B cell (primary cell): ENCODE measurements around the gene MAP3K14. TPM values are rescaled to one million over a fixed set of nuclear protein-coding genes. Genes with fewer than 3 reads are reported as not detected.

Experiments
- ATAC-seq: fragments of 200-7000 bp; cut with Tn5 transposase; one replicate; pipeline ENCODE4 v1.10.0; 2021; ENCODE audit warnings: low read depth, mild to moderate bottlenecking, moderate number of reproducible peaks, moderate library complexity
- CTCF ChIA-PET: fragments of 350-600 bp; sonication (Branson Sonifier 250); formaldehyde crosslinking; loops from one replicate; lab custom pipeline; 2021; ENCODE audit warnings: antibody characterized with exemption, inconsistent platforms; lab: Charles Lee
- POLR2A ChIA-PET: fragments of 350-600 bp; sonication (Branson Sonifier 250); formaldehyde crosslinking; loops from one replicate; lab custom pipeline; 2021; ENCODE audit warnings: antibody characterized with exemption; lab: Charles Lee
- DNase-seq: peaks from one replicate; pipeline ENCODE4 v3.0.0; 2013
- H2AFZ ChIP-seq: 2 replicates; pipeline ENCODE4 v1.6.1; 2012; ENCODE audit warnings: mild to moderate bottlenecking, low read depth, low read length; ENCODE audit not compliant: insufficient read depth, poor library complexity, severe bottlenecking
- H3K27ac ChIP-seq, 2 donors: 1 replicate in 1 of 2; 2 replicates in 1 of 2; pipeline ENCODE4 v1.5.1; 2012 to 2013; ENCODE audit warnings: low read length in 2 of 2, mild to moderate bottlenecking in 2 of 2, moderate library complexity in 1 of 2
- H3K27me3 ChIP-seq, 4 experiments: fragments of 200-600 bp in 1 of 4; sonication (generic) in 1 of 4; replicated peaks in 1 of 4; 1 replicate in 2 of 4; 2 replicates in 2 of 4; pipeline versions ENCODE4 v1.6.1 to v1.7.0; 2013 to 2016; ENCODE audit warnings: low read length in 3 of 4, mild to moderate bottlenecking in 2 of 4, mixed read lengths in 1 of 4, moderate library complexity in 1 of 4; ENCODE audit not compliant: insufficient read depth in 4 of 4, control insufficient read depth in 3 of 4; ENCODE audit errors: control extremely low read depth in 1 of 4
- H3K36me3 ChIP-seq, 2 experiments: replicated peaks in 1 of 2; 1 replicate in 1 of 2; 2 replicates in 1 of 2; pipeline versions ENCODE4 v1.6.1 to v1.7.1; 2013; ENCODE audit warnings: low read length in 1 of 2; ENCODE audit not compliant: insufficient read depth in 2 of 2, control insufficient read depth in 1 of 2; ENCODE audit errors: control extremely low read depth in 1 of 2, extremely low read depth in 1 of 2
- H3K4me1 ChIP-seq, 2 donors: fragments of 200-600 bp in 1 of 2; sonication (generic) in 1 of 2; 1 replicate in 1 of 2; 2 replicates in 1 of 2; pipeline versions ENCODE4 v1.5.1 to v1.6.1; 2013 to 2017; ENCODE audit warnings: low read length in 2 of 2; ENCODE audit not compliant: control insufficient read depth in 2 of 2, insufficient read depth in 2 of 2
- H3K4me2 ChIP-seq: replicated peaks from 2 replicates; pipeline ENCODE3; 2012; ENCODE audit warnings: mild to moderate bottlenecking, low read depth, low read length; ENCODE audit not compliant: poor library complexity, severe bottlenecking
- H3K4me3 ChIP-seq, 5 experiments: fragments of 200-600 bp in 1 of 5; sonication (generic) in 1 of 5; 1 replicate in 3 of 5; 2 replicates in 2 of 5; pipeline versions ENCODE4 v1.5.1 to v1.7.0; 2011 to 2016; ENCODE audit warnings: low read length in 4 of 5, mild to moderate bottlenecking in 4 of 5, low read depth in 2 of 5, control low read depth in 1 of 5, moderate library complexity in 1 of 5; ENCODE audit not compliant: insufficient read depth in 1 of 5; ENCODE audit errors: control extremely low read depth in 1 of 5, extremely low read depth in 1 of 5
- H3K79me2 ChIP-seq: fragments of 200-600 bp; sonication (generic); one replicate; pipeline ENCODE4 v1.6.0; 2016; ENCODE audit warnings: low read length; ENCODE audit not compliant: control insufficient read depth, insufficient read depth
- H3K9ac ChIP-seq: fragments of 200-600 bp; sonication (generic); 2 replicates; pipeline ENCODE4 v1.6.1; 2017; ENCODE audit warnings: mild to moderate bottlenecking, low read length, moderate library complexity
- H3K9me3 ChIP-seq, 3 donors: one replicate each; pipeline versions ENCODE4 v1.6.1 to v1.7.1; 2013; ENCODE audit warnings: low read length in 2 of 3; ENCODE audit not compliant: control insufficient read depth in 2 of 3, insufficient read depth in 1 of 3; ENCODE audit errors: control extremely low read depth in 1 of 3
- H4K20me1 ChIP-seq: 2 replicates; pipeline ENCODE4 v1.6.0; 2012; ENCODE audit warnings: mild to moderate bottlenecking, low read length; ENCODE audit not compliant: insufficient read depth, control insufficient read depth, poor library complexity, severe bottlenecking
- H3K27ac Mint-ChIP-seq: one replicate; pipeline ENCODE4 v1.8.0; 2021; ENCODE audit warnings: mixed read lengths
- H3K27me3 Mint-ChIP-seq: one replicate; pipeline ENCODE4 v1.8.0; 2021; ENCODE audit warnings: mixed read lengths
- H3K4me1 Mint-ChIP-seq: one replicate; pipeline ENCODE4 v1.8.0; 2021; ENCODE audit warnings: mixed read lengths
- H3K4me3 Mint-ChIP-seq: one replicate; pipeline ENCODE4 v1.8.0; 2021; ENCODE audit warnings: mixed read lengths
- H3K9me3 Mint-ChIP-seq: one replicate; pipeline ENCODE4 v1.8.0; 2022; ENCODE audit warnings: mixed read lengths; ENCODE audit not compliant: insufficient read depth
- EZH2 ChIP-seq: IDR thresholded peaks from 2 replicates; pipeline ENCODE4 v1.6.1; 2012; ENCODE audit warnings: borderline replicate concordance, low read depth, mild to moderate bottlenecking, moderate library complexity, low read length; ENCODE audit not compliant: insufficient read depth, poor library complexity, severe bottlenecking
- WGBS: methylation state at CpG from one replicate; pipeline ENCODE4 v1.1.5; 2013; ENCODE audit warnings: missing lambda C conversion rate; ENCODE audit not compliant: insufficient coverage; 5-methylcytosine and 5-hydroxymethylcytosine counted together
- intact Hi-C: fragments of 100-400 bp; cut with micrococcal nuclease; formaldehyde crosslinking; loops from one replicate; pipeline ENCODE4 v1.10.0; 2022
- polyA plus RNA-seq: library from polyadenylated mRNA; depleted of rRNA; stranded (reverse); fragments of >200 nt; gene quantifications from 2 replicates; pipeline ENCODE4 v1.2.3, GENCODE V29; 2012
- total RNA-seq, 2 donors: library from RNA; stranded (reverse); fragments of 120-200 nt in 1 of 2; gene quantifications; 1 replicate in 1 of 2; 2 replicates in 1 of 2; pipeline versions ENCODE4 v1.2.3 to v1.2.4, GENCODE V29; 2013 to 2022
- TF ChIP-seq, protein P1 (sequence below): fragments of 200-600 bp; IDR thresholded peaks from one replicate; pipeline ENCODE4 v1.8.0; 2022; ENCODE audit warnings: antibody characterized with exemption, mild to moderate bottlenecking

MAP3K14 gene
- total and polyA plus RNA-seq, 2 donors (not counting 1 experiment from before 2014, with no cell fraction given): 66.1 to 84.1 TPM

DNA sequence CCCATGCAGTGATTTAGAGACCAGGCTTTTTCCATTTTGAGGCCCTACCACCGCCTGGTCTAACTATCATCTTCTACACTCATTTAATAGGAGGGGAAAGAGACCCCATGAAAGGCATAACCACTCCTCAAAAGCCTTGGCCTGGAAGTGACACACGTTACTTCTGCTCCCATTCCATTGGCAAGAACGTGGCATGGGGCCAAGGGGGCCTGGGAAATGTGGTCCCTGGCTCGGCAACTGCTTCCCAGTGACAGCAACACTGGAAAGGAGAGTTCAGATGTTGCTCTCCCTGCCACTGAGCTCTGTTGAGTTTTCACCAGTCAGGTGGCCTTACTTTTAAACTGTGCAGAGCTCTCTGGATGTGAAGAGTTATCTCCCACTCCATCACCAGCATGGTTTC, 45.2 kb upstream of the MAP3K14 start:
- no peaks in the 10 kb centered on the region for H3K4me1 ChIP-seq
- H3K4me3 ChIP-seq: no peak overlapping the region
- no peak overlapping the region for H3K4me3 Mint-ChIP-seq
- DNase-seq (no peak), ATAC-seq (no peak)
- 69% methylated on average over 2 of the region's 4 CpGs for WGBS
- no peak overlapping the region for H3K27ac Mint-ChIP-seq
- no peak overlapping the region for H3K27ac ChIP-seq
- H3K4me2 ChIP-seq: no peak overlapping the region
- H3K4me1 Mint-ChIP-seq: no peaks in the 10 kb centered on the region
- no peaks in the 10 kb centered on the region for H3K79me2 ChIP-seq
- H3K27me3 ChIP-seq: peaks cover 0 to 34% (median 6%) of the 10 kb centered on the region in 4 experiments
- H3K9me3 ChIP-seq: peaks cover 0 to 20% (median 12%) of the 10 kb centered on the region in 3 donors
- no peaks in the 10 kb centered on the region for H4K20me1 ChIP-seq
- no peaks in the 10 kb centered on the region for H3K36me3 ChIP-seq
- H3K27me3 Mint-ChIP-seq: peaks cover 48% of the 10 kb centered on the region
- peaks cover 3% of the 10 kb centered on the region for H3K9me3 Mint-ChIP-seq
- intact Hi-C loops: no loop called here
- no peak overlapping the region for H2AFZ ChIP-seq
- no peak overlapping the region for H3K9ac ChIP-seq
- ChIA-PET POLR2A (no interaction called here), CTCF (interaction anchor here (1.0 to 1.3 kb wide), 2 partner anchors 8 to 85 kb away, joined by 5 read pairs; no protein-coding TSS in a partner anchor)
- no peak for TF ChIP-seq EZH2
- TF ChIP-seq, protein P1, sequence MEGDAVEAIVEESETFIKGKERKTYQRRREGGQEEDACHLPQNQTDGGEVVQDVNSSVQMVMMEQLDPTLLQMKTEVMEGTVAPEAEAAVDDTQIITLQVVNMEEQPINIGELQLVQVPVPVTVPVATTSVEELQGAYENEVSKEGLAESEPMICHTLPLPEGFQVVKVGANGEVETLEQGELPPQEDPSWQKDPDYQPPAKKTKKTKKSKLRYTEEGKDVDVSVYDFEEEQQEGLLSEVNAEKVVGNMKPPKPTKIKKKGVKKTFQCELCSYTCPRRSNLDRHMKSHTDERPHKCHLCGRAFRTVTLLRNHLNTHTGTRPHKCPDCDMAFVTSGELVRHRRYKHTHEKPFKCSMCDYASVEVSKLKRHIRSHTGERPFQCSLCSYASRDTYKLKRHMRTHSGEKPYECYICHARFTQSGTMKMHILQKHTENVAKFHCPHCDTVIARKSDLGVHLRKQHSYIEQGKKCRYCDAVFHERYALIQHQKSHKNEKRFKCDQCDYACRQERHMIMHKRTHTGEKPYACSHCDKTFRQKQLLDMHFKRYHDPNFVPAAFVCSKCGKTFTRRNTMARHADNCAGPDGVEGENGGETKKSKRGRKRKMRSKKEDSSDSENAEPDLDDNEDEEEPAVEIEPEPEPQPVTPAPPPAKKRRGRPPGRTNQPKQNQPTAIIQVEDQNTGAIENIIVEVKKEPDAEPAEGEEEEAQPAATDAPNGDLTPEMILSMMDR: no peak

DNA sequence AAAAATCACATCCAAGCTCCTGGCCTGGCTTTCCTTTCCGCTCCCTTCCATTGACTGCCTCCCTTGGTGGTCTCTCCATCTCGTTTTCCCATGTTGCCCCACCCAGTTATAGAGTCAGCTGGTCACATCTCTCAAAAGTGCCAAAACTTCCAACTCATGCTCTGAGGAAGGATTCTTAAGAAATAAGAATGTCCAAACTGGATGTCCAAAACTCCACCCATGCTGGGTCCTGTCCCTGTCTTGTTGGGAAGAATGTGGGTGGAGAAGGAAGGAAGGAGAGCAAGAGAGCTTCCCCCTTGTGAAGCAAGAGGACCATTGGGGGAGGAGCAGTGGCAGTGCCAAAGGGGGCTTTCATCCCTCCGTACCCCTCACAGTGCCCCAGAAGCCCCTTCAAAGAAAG, 44.6 kb upstream of the MAP3K14 start:
- Histone ChIP-seq H3K27ac (no peak overlapping the region), H3K4me3 (no peak overlapping the region), H3K27me3 (peaks cover 0 to 29% (median 6%) of the 10 kb centered on the region in 4 experiments), H3K9me3 (peaks cover 0 to 20% (median 12%) of the 10 kb centered on the region in 3 donors), H3K4me1 (no peaks in the 10 kb centered on the region), H4K20me1 (no peaks in the 10 kb centered on the region), H3K79me2 (no peaks in the 10 kb centered on the region), H2AFZ (no peak overlapping the region), H3K9ac (no peak overlapping the region), H3K4me2 (no peak overlapping the region), H3K36me3 (no peaks in the 10 kb centered on the region)
- intact Hi-C loops: no loop called here
- no peak overlapping the region for H3K27ac Mint-ChIP-seq
- CTCF ChIA-PET: interaction anchor here (1.0 to 1.3 kb wide), 2 partner anchors 9 to 84 kb away, joined by 5 read pairs; no protein-coding TSS in a partner anchor
- TF ChIP-seq, protein P1: no peak
- no peak for TF ChIP-seq EZH2
- H3K4me1 Mint-ChIP-seq: no peaks in the 10 kb centered on the region
- DNase-seq: no peak
- 100% methylated on average over 1 of the region's 3 CpGs for WGBS
- ATAC-seq: no peak
- H3K27me3 Mint-ChIP-seq: peaks cover 45% of the 10 kb centered on the region
- no peak overlapping the region for H3K4me3 Mint-ChIP-seq
- POLR2A ChIA-PET: no interaction called here
- H3K9me3 Mint-ChIP-seq: peaks cover 3% of the 10 kb centered on the region
